ENCODE measurements around the gene DSG4.

- TF ChIP-seq CTCF (IDR thresholded peaks at IDR 0.05) (no peak), POLR2A (IDR thresholded peaks at IDR 0.05) (no peak)
Measured at GRCh38 chr18:31354990-31355389, 21.6 kb upstream of the DSG4 start.

Measured in testis (tissue), 2 donors.